ENCODE measurements around the gene TMEM63A. TPM values are rescaled to one million over a fixed set of nuclear protein-coding genes. Genes with fewer than 3 reads are reported as not detected.
A peak's percentile ranks its signal among the peaks of the same experiment; 100 is the strongest.

The TMEM63A gene
- total and polyA plus RNA-seq, 2 experiments from 2014 or later: 19.3 to 37.0 TPM

DNA sequence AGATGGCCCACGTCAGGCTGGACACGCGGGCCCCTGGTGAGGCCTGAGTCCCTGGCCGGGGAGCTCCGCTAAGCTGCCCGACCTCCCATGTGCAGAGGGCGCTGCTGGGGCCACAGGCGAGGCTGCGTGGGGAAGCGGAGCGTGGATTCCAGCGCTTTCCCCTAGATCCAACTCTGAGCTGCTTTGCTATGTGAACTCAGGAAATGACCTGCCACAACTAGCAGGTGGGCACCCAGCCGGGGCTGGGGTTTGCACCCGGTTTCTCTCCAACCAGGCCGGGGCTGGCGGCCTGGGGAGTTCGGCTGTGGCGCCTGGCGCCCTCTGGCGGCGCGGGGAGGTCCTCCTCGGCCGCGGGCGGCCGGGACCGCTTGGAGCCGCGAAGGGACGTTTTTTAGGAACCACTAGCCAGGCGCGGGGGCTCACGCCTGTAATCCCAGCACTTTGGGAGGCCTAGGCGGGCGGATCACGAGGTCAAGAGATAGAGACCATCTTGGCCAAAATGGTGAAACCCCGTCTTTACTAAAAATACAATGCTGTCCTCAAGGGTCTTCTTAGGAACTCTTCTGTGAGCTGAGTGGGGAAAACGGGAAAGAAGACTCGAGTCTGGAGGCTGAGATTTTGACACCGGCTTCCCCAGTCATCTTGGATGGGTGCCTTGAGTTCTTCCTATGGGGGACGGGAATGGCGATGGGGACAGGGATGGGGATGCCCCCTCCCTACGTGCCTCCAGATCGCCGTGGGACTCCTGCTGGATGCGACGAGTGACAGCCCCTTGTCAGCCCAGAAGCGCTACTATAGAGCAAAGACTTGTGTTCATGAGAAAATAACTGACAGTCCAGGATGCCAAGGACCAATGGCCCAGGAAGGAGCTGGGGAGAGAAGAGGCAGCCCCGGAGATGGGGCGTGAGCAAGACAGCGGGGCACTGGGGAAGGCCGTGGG is 29.3 kb upstream of the TMEM63A start:
- H3K9me3 ChIP-seq (ENCODE audit: low read depth): no peaks in the 10 kb centered on the region
- H3K27ac ChIP-seq: no peak overlapping the region
- peak; percentile 61 to 65 for DNase-seq (ENCODE audit: low read depth in 1 of 2, low spot score in 1 of 2)
- H3K27me3 ChIP-seq: no peaks in the 10 kb centered on the region
- no peaks in the 10 kb centered on the region for H3K36me3 ChIP-seq
- no peaks in the 10 kb centered on the region for H3K4me1 ChIP-seq (ENCODE audit: low read depth)
- no peak overlapping the region for H3K4me3 ChIP-seq
- TF ChIP-seq, protein P1, sequence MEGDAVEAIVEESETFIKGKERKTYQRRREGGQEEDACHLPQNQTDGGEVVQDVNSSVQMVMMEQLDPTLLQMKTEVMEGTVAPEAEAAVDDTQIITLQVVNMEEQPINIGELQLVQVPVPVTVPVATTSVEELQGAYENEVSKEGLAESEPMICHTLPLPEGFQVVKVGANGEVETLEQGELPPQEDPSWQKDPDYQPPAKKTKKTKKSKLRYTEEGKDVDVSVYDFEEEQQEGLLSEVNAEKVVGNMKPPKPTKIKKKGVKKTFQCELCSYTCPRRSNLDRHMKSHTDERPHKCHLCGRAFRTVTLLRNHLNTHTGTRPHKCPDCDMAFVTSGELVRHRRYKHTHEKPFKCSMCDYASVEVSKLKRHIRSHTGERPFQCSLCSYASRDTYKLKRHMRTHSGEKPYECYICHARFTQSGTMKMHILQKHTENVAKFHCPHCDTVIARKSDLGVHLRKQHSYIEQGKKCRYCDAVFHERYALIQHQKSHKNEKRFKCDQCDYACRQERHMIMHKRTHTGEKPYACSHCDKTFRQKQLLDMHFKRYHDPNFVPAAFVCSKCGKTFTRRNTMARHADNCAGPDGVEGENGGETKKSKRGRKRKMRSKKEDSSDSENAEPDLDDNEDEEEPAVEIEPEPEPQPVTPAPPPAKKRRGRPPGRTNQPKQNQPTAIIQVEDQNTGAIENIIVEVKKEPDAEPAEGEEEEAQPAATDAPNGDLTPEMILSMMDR (IDR thresholded peaks at IDR 0.05; ENCODE audit: low read depth, low read length): peak; percentile 92

DNA sequence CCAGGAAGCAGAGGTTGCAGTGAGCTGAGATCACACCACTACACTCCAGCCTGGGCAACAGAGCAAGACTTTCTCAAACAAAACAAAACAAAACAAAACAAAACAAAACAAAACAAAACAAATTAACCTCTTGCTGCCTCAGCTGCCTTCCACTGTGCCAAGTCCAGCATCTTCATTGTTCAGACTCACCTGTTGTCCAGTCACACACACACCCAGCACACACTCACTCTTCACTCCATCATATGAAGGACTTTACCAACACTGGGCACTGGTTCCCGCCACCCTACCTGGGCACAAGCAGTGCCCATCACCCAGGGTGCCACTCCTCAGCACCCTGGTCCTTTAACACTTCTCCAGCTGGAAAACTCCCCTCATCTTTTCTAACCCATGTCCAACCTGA is 27.3 kb upstream of the TMEM63A start:
- TF ChIP-seq, protein P1 (IDR thresholded peaks at IDR 0.05; ENCODE audit: low read depth, low read length): no peak
- H3K27ac ChIP-seq: no peak overlapping the region
- no peaks in the 10 kb centered on the region for H3K9me3 ChIP-seq (ENCODE audit: low read depth)
- no peaks in the 10 kb centered on the region for H3K4me1 ChIP-seq (ENCODE audit: low read depth)
- no peak for DNase-seq (ENCODE audit: low read depth in 1 of 2, low spot score in 1 of 2)
- no peaks in the 10 kb centered on the region for H3K36me3 ChIP-seq
- H3K4me3 ChIP-seq: no peak overlapping the region
- no peaks in the 10 kb centered on the region for H3K27me3 ChIP-seq

DNA sequence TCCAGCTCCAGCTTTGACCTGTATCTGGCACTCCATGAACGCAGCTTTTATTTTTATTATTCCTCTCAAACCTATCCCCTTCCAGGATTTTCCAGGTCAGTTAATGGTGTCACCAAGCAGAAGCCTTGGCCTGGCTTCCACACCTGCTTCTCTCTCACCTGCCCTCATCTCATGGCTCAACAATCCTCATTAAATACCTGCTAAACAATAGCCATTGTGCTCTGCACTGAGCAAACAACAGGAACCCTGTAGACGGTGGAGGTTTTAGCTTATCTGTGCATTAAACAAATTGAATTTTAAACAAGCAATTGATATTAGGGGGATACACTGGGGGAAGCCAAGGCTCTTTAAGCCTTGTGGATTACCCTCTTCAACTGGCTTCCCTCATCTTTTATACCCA is 26.6 kb upstream of the TMEM63A start:
- no peak overlapping the region for H3K4me3 ChIP-seq
- no peaks in the 10 kb centered on the region for H3K4me1 ChIP-seq (ENCODE audit: low read depth)
- TF ChIP-seq, protein P1 (IDR thresholded peaks at IDR 0.05; ENCODE audit: low read depth, low read length): no peak
- H3K36me3 ChIP-seq: no peaks in the 10 kb centered on the region
- no peak for DNase-seq (ENCODE audit: low read depth in 1 of 2, low spot score in 1 of 2)
- H3K27me3 ChIP-seq: no peaks in the 10 kb centered on the region
- H3K27ac ChIP-seq: no peak overlapping the region
- no peaks in the 10 kb centered on the region for H3K9me3 ChIP-seq (ENCODE audit: low read depth)

DNA sequence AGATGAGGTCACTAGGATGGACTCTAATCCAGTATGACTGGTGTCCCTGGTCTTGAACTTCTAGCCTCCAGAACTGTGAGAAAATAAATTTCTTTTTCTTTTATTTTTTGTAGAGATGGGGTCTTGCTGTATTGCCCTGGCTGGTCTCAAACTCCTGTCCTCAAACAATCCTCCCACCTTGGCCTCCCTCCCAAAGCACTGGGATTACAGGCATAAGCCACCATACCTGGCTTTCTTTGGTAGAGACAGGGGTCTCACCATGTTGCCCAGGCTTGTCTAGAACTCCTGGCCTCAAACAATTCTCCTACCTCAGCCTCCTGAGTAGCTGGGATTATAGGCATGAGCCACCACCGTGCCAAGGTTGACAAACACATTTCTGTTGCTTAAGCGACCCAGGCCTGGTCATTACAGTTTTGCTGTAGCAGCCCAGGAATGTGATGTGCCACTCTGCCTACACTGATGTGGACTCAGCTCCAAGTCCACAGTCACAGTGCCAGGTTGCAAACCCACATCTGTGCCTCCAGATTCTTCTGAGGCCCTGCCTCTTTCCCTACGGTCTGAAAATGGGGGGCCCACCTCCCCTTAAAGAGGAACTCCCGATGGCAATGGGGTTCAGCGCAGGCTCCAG is 25.9 kb upstream of the TMEM63A start:
- no peaks in the 10 kb centered on the region for H3K36me3 ChIP-seq
- no peaks in the 10 kb centered on the region for H3K27me3 ChIP-seq
- H3K4me3 ChIP-seq: no peak overlapping the region
- TF ChIP-seq, protein P1 (IDR thresholded peaks at IDR 0.05; ENCODE audit: low read depth, low read length): no peak
- no peak overlapping the region for H3K27ac ChIP-seq
- no peak for DNase-seq (ENCODE audit: low read depth in 1 of 2, low spot score in 1 of 2)
- H3K9me3 ChIP-seq (ENCODE audit: low read depth): no peaks in the 10 kb centered on the region
- no peaks in the 10 kb centered on the region for H3K4me1 ChIP-seq (ENCODE audit: low read depth)

DNA sequence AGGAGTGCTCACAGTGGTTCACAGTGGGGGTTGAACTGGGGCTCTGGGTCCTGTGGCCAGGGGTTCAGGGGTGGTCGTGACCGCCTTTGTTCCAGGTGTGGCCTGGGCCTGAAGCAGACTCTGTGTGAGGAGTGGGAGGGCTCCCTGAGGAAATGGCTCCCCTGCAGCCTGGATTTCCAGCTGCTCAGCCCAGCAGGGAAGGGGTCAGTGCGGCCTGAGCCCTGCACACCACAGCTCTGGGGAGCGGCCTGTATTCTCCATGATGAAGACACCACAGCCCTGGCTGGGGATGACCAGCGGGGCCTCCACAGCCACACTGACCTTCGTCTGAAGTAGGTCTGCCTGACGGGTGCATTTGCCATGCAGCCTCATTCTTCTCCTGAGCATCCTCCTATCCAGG is 25.2 kb upstream of the TMEM63A start:
- Histone ChIP-seq H3K27ac (no peak overlapping the region), H3K36me3 (no peaks in the 10 kb centered on the region), H3K27me3 (no peaks in the 10 kb centered on the region), H3K9me3 (ENCODE audit: low read depth) (no peaks in the 10 kb centered on the region), H3K4me1 (ENCODE audit: low read depth) (no peaks in the 10 kb centered on the region), H3K4me3 (no peak overlapping the region)
- TF ChIP-seq, protein P1 (IDR thresholded peaks at IDR 0.05; ENCODE audit: low read depth, low read length): no peak
- DNase-seq (ENCODE audit: low read depth in 1 of 2, low spot score in 1 of 2): no peak

Data from cardiac muscle cell (in vitro differentiated cells and primary cell).